Esophagus muscularis mucosa (tissue), 4 donors: Measurements from ENCODE around the gene KANK2.
"Not testable (repeated sequence)": the region's sequence is repeated elsewhere in the genome, so short reads cannot be mapped to it uniquely, and the experiment has no call there.

Experiments
- EP300 ChIP-seq: sonication (generic); formaldehyde crosslinking; IDR thresholded peaks from one replicate; pipeline ENCODE4 v1.6.1; 2017; ENCODE audit warnings: antibody characterized with exemption
- POLR2A ChIP-seq: fragments of 450-650 bp; IDR thresholded peaks from one replicate; pipeline ENCODE4 v1.6.1; 2017; ENCODE audit warnings: antibody characterized with exemption, moderate library complexity, mild to moderate bottlenecking, low read depth
- TF ChIP-seq, protein P1 (sequence below), 3 experiments: fragments of 200-600 bp in 2 of 3; fragments of 450-650 bp in 1 of 3; sonication (generic) in 2 of 3; IDR thresholded peaks; one replicate each; pipeline ENCODE4 v1.5.1; 2017 to 2019; ENCODE audit warnings: antibody characterized with exemption in 3 of 3, mild to moderate bottlenecking in 2 of 3, moderate library complexity in 1 of 3

DNA sequence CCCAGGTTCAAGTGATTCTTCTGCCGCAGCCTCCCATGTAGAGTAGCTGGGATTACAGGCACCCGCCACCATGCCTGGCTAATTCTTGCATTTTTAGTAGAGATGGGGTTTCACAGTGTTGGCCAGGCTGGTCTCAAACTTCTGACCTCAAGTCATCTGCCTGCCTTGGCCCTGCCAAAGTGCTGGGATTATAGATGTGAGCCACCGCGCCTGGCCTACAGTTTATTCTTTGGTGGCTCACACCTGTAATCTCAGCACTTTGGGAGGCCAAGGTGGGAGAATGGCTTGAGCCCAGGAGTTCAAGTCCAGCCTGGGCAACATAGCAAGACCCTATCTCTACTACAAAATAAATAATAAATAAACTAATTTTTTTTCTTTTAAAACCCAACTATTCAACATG, 73.2 kb downstream of the KANK2 start:
- TF ChIP-seq, protein P1, sequence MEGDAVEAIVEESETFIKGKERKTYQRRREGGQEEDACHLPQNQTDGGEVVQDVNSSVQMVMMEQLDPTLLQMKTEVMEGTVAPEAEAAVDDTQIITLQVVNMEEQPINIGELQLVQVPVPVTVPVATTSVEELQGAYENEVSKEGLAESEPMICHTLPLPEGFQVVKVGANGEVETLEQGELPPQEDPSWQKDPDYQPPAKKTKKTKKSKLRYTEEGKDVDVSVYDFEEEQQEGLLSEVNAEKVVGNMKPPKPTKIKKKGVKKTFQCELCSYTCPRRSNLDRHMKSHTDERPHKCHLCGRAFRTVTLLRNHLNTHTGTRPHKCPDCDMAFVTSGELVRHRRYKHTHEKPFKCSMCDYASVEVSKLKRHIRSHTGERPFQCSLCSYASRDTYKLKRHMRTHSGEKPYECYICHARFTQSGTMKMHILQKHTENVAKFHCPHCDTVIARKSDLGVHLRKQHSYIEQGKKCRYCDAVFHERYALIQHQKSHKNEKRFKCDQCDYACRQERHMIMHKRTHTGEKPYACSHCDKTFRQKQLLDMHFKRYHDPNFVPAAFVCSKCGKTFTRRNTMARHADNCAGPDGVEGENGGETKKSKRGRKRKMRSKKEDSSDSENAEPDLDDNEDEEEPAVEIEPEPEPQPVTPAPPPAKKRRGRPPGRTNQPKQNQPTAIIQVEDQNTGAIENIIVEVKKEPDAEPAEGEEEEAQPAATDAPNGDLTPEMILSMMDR (IDR thresholded peaks at IDR 0.05) = not testable (repeated sequence)
- not testable (repeated sequence) for TF ChIP-seq POLR2A, EP300
